Activated T-helper 2 cell treated with anti-CD3 and anti-CD28 coated beads, Interferon-gamma antibody, Interleukin-2, Interleukin-4, amounts not matched to agents 10 μg/mL and 5 μg/mL and 100 μg/mL, durations not matched to agents 14 hours and 24 hours and 36 hours (primary cell): ENCODE measurements around the gene SULF2. TPM values are rescaled to one million over a fixed set of nuclear protein-coding genes. Genes with fewer than 3 reads are reported as not detected.

Source experiments
- DNase-seq: peaks from one replicate; pipeline ENCODE4 v3.0.0; 2021; ENCODE audit warnings: low spot score
- H3K27ac Mint-ChIP-seq: one replicate; pipeline ENCODE4 v1.8.0; 2021; ENCODE audit warnings: mixed read lengths
- H3K27me3 Mint-ChIP-seq: one replicate; pipeline ENCODE4 v1.8.0; 2021; ENCODE audit warnings: low read depth, mixed read lengths
- H3K36me3 Mint-ChIP-seq: one replicate; pipeline ENCODE4 v1.8.0; 2021; ENCODE audit warnings: low read depth, mixed read lengths
- H3K4me1 Mint-ChIP-seq: one replicate; pipeline ENCODE4 v1.8.0; 2021; ENCODE audit warnings: low read depth, mixed read lengths
- H3K4me3 Mint-ChIP-seq: one replicate; pipeline ENCODE4 v1.8.0; 2021; ENCODE audit warnings: low read depth, mild to moderate bottlenecking, moderate library complexity, mixed read lengths
- H3K9me3 Mint-ChIP-seq: one replicate; pipeline ENCODE4 v1.8.0; 2021; ENCODE audit warnings: mixed read lengths
- intact Hi-C: fragments of 100-400 bp; cut with micrococcal nuclease; formaldehyde crosslinking; loops from one replicate; pipeline ENCODE4 v1.15.1; 2023
- total RNA-seq: library from RNA; stranded (reverse); gene quantifications from 2 replicates; pipeline ENCODE4 v1.2.3, GENCODE V29; 2022

The SULF2 gene
- total RNA-seq, 1 donor from 2014 or later, result 0.48 TPM

DNA sequence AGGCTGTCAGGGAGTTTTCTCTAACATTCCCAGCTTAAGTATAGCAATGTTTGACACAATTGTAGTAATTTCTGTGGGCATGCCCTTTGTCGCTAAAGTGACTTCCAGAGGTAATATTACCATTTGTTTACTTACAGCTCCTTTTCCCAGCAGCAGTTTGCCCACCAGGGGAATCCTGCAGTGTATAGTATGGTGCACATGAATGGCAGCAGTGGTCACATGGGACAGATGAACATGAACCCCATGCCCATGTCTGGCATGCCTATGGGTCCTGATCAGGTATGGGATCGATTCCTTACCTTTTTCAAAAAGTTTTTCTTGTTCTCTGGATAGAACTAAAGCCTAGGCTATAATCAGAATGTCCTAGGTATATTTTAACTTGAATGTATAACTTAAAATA lies 132.5 kb downstream of the SULF2 start:
- H3K9me3 Mint-ChIP-seq, result no peaks in the 10 kb centered on the region
- H3K4me3 Mint-ChIP-seq, result no peak overlapping the region
- intact Hi-C loops, result no loop called here
- peaks cover 80% of the 10 kb centered on the region for H3K36me3 Mint-ChIP-seq
- no peak overlapping the region for H3K27ac Mint-ChIP-seq
- DNase-seq, result no peak
- H3K27me3 Mint-ChIP-seq, result no peaks in the 10 kb centered on the region
- no peaks in the 10 kb centered on the region for H3K4me1 Mint-ChIP-seq

DNA sequence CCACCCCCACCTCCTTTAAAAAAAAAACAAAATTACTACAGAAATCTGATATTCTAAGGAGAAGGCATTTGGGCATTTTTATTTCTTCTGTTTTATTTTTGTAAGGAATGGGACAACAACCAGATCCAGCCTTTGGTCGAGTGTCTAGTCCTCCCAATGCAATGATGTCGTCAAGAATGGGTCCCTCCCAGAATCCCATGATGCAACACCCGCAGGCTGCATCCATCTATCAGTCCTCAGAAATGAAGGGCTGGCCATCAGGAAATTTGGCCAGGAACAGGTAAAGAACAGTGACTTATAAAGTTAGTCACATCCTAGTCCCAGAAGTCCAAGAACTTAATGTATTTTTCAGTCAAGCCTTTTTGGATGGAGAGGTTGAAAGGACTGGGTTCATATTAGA lies 133.0 kb downstream of the SULF2 start:
- Mint-ChIP-seq H3K36me3 (peaks cover 78% of the 10 kb centered on the region), H3K27ac (no peak overlapping the region), H3K4me3 (no peak overlapping the region), H3K4me1 (no peaks in the 10 kb centered on the region), H3K27me3 (no peaks in the 10 kb centered on the region), H3K9me3 (no peaks in the 10 kb centered on the region)
- no peak for DNase-seq
- intact Hi-C loops, result no loop called here

DNA sequence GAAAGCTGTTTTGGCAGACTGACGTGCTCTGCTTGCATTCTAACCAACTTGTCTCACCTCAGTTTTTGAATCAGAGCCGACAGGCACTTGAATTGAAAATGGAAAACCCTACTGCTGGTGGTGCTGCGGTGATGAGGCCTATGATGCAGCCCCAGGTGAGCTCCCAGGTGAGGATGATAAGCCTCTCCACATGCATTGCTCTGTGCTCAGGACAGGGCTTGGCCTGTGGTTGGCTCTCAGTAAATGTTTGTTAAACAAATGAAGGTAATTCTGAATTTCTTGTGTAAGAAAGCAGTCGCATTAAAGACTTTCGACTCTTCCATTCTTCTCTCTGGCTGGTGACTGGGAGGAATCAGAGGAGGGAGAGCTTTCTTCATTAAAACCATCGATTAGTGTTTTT lies 136.3 kb downstream of the SULF2 start:
- H3K27me3 Mint-ChIP-seq, result no peaks in the 10 kb centered on the region
- intact Hi-C loops, result no loop called here
- no peaks in the 10 kb centered on the region for H3K4me1 Mint-ChIP-seq
- peaks cover 74% of the 10 kb centered on the region for H3K36me3 Mint-ChIP-seq
- no peak for DNase-seq
- H3K9me3 Mint-ChIP-seq, result no peaks in the 10 kb centered on the region
- H3K4me3 Mint-ChIP-seq, result no peak overlapping the region
- H3K27ac Mint-ChIP-seq, result no peak overlapping the region

DNA sequence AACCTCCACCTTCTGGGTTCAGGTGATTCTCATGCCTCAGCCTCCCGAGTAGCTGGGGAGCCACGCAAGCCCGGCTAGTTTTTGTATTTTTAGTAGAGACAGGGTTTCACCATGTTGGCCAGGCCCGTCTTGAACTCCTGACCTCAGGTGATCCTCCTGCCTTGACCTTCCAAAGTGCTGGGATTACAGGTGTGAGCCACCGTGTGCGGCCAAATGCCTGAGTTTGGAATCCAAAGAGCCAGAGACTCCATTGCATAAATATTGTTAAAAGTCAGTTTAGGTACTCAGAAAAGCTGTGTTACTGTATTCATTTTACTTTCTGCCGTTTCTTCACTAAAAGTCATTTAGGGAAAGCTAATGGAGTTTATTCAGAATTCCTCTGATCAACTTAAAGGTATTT lies 137.3 kb downstream of the SULF2 start:
- no peak for DNase-seq
- H3K36me3 Mint-ChIP-seq, result peaks cover 77% of the 10 kb centered on the region
- no peak overlapping the region for H3K4me3 Mint-ChIP-seq
- H3K27me3 Mint-ChIP-seq, result no peaks in the 10 kb centered on the region
- no peak overlapping the region for H3K27ac Mint-ChIP-seq
- intact Hi-C loops, result no loop called here
- H3K4me1 Mint-ChIP-seq, result no peaks in the 10 kb centered on the region
- no peaks in the 10 kb centered on the region for H3K9me3 Mint-ChIP-seq

DNA sequence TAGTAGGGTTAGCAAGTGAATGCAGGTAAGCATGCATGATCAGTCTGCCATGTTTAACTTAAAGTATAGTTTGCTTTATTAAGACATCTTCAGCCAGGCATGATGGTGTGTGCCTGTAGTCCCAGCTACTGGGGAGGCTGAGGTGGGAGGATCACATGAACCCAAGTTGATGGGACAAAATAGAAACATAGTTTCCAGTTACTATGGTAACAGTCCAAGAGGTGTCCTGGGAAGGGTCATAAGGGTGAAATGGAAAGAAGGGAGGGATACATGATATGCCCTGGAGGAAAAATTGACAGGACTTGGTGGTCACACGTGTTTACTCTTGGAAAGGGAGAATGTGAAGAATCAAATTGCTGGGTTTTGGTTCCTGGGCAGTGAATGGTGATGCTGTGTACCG lies 139.6 kb downstream of the SULF2 start:
- no peak overlapping the region for H3K27ac Mint-ChIP-seq
- no peak overlapping the region for H3K4me3 Mint-ChIP-seq
- intact Hi-C loops, result no loop called here

DNA sequence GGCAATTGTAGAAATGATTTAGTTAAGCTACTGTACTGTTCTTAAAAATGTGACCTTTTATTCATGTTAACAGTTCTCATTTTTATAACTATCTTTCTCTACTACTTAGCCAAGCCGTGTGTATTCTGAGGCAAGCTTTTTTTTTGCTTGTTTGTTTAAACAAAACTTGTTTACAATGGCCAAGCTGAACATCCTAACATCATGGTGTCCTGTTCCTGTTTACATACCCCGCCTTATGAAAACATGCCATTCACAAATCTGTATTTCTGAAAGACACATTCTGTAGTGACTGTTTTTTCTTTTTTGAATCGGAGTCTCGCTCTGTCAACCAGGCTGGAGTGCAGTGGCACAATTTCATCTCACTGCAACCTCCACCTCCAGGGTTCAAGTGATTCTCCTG lies 142.7 kb downstream of the SULF2 start:
- H3K27me3 Mint-ChIP-seq, result no peaks in the 10 kb centered on the region
- intact Hi-C loops, result no loop called here
- no peak overlapping the region for H3K27ac Mint-ChIP-seq
- H3K36me3 Mint-ChIP-seq, result peaks cover 79% of the 10 kb centered on the region
- no peaks in the 10 kb centered on the region for H3K9me3 Mint-ChIP-seq
- no peak for DNase-seq
- H3K4me1 Mint-ChIP-seq, result no peaks in the 10 kb centered on the region
- no peak overlapping the region for H3K4me3 Mint-ChIP-seq

More for the DNA sequence above, 139.6 kb downstream of the SULF2 start:
- DNase-seq, result no peak
- H3K27me3 Mint-ChIP-seq, result no peaks in the 10 kb centered on the region
- H3K36me3 Mint-ChIP-seq, result peaks cover 76% of the 10 kb centered on the region
- H3K9me3 Mint-ChIP-seq, result no peaks in the 10 kb centered on the region
- H3K4me1 Mint-ChIP-seq, result no peaks in the 10 kb centered on the region

DNA sequence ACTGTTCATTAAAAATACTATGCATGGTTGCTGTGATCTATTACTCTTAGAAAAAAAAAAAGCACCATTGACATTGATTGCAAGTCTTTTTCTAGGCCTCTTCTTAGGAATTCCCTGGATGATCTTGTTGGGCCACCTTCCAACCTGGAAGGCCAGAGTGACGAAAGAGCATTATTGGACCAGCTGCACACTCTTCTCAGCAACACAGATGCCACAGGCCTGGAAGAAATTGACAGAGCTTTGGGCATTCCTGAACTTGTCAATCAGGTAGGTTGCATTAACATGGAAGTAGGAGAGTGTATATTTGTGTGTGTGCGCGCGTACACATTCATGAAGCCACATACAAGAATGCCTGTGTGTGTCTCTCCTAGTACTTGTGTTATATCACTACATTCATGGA lies 143.2 kb downstream of the SULF2 start:
- no peaks in the 10 kb centered on the region for H3K9me3 Mint-ChIP-seq
- peaks cover 82% of the 10 kb centered on the region for H3K36me3 Mint-ChIP-seq
- H3K4me3 Mint-ChIP-seq, result no peak overlapping the region
- no peak overlapping the region for H3K27ac Mint-ChIP-seq
- DNase-seq, result no peak
- no peaks in the 10 kb centered on the region for H3K4me1 Mint-ChIP-seq
- no peaks in the 10 kb centered on the region for H3K27me3 Mint-ChIP-seq
- intact Hi-C loops, result no loop called here

DNA sequence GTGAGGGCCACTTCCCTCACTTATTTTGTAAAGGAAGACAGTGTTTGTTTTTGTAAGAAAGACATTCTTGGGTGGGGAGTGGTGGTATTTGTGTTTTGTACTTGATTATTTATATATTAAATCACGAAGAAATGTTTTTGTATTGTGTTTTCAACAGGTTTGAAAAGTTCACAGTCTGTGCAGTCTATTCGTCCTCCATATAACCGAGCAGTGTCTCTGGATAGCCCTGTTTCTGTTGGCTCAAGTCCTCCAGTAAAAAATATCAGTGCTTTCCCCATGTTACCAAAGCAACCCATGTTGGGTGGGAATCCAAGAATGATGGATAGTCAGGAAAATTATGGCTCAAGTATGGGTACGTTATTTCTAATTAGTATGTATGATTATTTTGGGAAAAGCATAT lies 146.4 kb downstream of the SULF2 start:
- intact Hi-C loops, result no loop called here
- no peaks in the 10 kb centered on the region for H3K4me1 Mint-ChIP-seq
- H3K36me3 Mint-ChIP-seq, result peaks cover 86% of the 10 kb centered on the region
- DNase-seq, result no peak
- no peak overlapping the region for H3K27ac Mint-ChIP-seq
- no peaks in the 10 kb centered on the region for H3K9me3 Mint-ChIP-seq
- H3K4me3 Mint-ChIP-seq, result no peak overlapping the region
- no peaks in the 10 kb centered on the region for H3K27me3 Mint-ChIP-seq

DNA sequence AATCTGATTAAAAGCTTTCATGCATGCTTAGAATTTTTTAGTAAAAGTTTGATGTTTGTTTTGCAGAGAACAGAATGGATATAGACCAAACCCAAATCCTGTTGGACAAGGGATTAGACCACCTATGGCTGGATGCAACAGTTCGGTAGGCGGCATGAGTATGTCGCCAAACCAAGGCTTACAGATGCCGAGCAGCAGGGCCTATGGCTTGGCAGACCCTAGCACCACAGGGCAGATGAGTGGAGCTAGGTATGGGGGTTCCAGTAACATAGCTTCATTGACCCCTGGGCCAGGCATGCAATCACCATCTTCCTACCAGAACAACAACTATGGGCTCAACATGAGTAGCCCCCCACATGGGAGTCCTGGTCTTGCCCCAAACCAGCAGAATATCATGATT lies 150.0 kb downstream of the SULF2 start:
- no peak overlapping the region for H3K4me3 Mint-ChIP-seq
- H3K36me3 Mint-ChIP-seq, result peaks cover 86% of the 10 kb centered on the region

DNA sequence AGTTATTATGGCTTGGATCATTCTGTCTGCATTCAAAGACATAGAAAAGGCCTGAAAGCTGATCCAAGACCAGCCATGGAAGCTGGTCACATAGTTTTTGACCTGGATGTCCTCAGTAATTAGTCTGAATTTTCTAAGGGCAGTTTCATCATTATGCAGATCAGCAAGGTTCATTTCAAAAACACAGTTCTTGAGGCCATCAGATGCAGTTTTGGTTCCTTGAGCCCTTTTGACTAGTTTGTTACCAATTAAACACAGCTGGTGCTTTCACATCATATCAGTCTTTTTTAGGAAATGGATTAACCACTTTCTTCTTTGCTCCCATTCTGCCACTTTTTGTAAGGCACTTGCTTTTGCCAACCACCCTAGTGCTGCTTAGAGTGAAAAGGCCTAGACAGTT lies 154.2 kb downstream of the SULF2 start:
- intact Hi-C loops, result no loop called here
- Mint-ChIP-seq H3K27me3 (no peaks in the 10 kb centered on the region), H3K4me3 (no peak overlapping the region), H3K9me3 (no peaks in the 10 kb centered on the region), H3K4me1 (peaks cover 10% of the 10 kb centered on the region), H3K36me3 (peaks cover 79% of the 10 kb centered on the region), H3K27ac (no peak overlapping the region)
- DNase-seq, result no peak

More for the DNA sequence above, 150.0 kb downstream of the SULF2 start:
- intact Hi-C loops, result no loop called here
- no peaks in the 10 kb centered on the region for H3K9me3 Mint-ChIP-seq
- peaks cover 3% of the 10 kb centered on the region for H3K4me1 Mint-ChIP-seq
- H3K27ac Mint-ChIP-seq, result no peak overlapping the region
- no peak for DNase-seq
- H3K27me3 Mint-ChIP-seq, result no peaks in the 10 kb centered on the region

DNA sequence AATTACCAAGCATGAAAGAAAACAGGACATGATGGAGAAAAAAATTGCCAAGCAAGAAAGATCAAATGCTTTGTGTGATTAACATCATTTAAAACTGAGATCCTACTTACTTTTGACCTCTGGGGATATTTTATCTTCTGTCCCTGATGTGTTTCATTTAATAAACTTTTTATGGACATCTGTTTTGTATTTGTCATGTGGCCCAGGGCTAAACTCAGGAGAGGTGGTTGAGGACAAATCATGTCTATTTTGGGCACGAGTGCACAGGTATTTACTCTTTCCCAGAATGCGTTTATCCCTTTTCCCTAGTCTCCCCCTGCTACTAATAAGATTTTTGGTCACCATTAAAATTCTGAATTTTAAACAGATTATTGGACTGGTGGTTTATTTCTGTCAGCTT lies 155.4 kb downstream of the SULF2 start:
- peaks cover 81% of the 10 kb centered on the region for H3K36me3 Mint-ChIP-seq

DNA sequence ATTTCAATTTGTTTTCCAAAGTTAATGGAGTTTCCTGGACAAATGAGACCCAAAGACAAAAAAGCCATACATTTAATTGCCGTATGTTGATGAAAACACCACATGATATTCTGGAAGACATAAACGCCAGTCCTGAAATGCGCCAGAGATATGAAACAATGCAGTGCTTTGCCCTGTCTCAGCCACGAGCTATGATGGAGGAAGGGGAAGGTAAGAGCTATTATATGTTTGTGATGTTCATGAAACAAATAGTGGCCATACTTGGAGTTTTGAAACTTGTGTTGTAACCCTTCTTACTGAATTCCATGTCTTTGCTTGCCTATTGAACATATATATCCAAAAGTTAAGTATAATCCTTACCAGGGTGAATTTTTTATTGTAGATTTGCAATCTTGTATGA lies 157.7 kb downstream of the SULF2 start:
- intact Hi-C loops, result no loop called here
- Mint-ChIP-seq H3K4me1 (peaks cover 23% of the 10 kb centered on the region), H3K27me3 (no peaks in the 10 kb centered on the region), H3K4me3 (no peak overlapping the region), H3K9me3 (no peaks in the 10 kb centered on the region), H3K27ac (no peak overlapping the region), H3K36me3 (peaks cover 75% of the 10 kb centered on the region)
- DNase-seq, result no peak

More for the DNA sequence above, 155.4 kb downstream of the SULF2 start:
- Mint-ChIP-seq H3K9me3 (no peaks in the 10 kb centered on the region), H3K4me3 (no peak overlapping the region), H3K27ac (no peak overlapping the region), H3K27me3 (no peaks in the 10 kb centered on the region), H3K4me1 (peaks cover 12% of the 10 kb centered on the region)
- DNase-seq, result no peak
- intact Hi-C loops, result no loop called here

DNA sequence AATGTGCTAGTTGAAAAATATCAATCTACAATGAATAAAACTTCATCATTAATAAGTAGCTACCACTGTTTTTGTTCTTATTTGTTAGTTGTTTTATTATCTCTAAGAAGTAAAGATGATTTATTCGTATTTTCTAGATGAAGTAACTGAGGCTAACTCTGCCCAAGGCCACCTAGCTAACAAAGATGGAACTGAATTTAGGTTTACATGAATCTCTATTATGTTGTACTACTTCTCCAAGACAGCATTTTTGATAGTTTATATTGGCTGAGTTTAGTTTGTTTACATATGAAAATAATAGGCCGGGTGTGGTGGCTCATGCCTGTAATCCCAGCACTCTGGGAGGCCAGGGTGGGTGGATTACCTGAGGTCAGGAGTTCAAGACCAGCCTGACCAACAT lies 162.1 kb downstream of the SULF2 start:
- H3K4me3 Mint-ChIP-seq, result no peak overlapping the region
- peaks cover 35% of the 10 kb centered on the region for H3K4me1 Mint-ChIP-seq
- H3K27me3 Mint-ChIP-seq, result no peaks in the 10 kb centered on the region
- no peak for DNase-seq
- peaks cover 58% of the 10 kb centered on the region for H3K36me3 Mint-ChIP-seq
- intact Hi-C loops, result loop anchor here (1.0 to 5.0 kb wide), 2 partner anchors 349 to 426 kb away; no protein-coding TSS in a partner anchor
- H3K27ac Mint-ChIP-seq, result no peak overlapping the region
- no peaks in the 10 kb centered on the region for H3K9me3 Mint-ChIP-seq

DNA sequence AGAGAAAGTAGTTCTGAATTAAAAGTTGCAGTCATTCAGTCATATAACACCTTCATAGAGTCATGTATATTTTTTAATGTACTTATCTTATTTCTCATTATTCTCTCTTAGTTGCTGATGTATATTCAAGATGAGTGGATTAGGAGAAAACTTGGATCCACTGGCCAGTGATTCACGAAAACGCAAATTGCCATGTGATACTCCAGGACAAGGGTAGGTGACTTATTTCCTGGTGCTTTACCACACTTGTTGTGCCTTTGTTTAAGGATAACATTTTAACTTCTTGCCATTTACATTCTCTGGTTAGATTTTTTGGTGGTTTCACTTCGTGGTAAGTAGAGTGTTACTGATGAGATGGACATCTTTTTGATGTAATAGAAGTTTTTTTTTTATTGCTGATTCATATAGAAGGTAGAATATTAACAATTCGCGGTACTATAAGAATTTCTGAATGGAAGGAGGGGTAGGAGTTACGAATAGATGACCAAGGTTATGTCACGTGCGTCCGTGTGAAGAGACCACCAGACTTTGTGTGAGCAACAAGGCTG lies 163.1 kb downstream of the SULF2 start:
- Mint-ChIP-seq H3K4me1 (peaks cover 35% of the 10 kb centered on the region), H3K27me3 (no peaks in the 10 kb centered on the region), H3K9me3 (no peaks in the 10 kb centered on the region), H3K36me3 (peaks cover 55% of the 10 kb centered on the region), H3K27ac (peak overlapping the region; percentile 81), H3K4me3 (no peak overlapping the region)
- no peak for DNase-seq
- intact Hi-C loops, result loop anchor here (5.0 kb wide), 1 partner anchor 425 kb away; no protein-coding TSS in a partner anchor
